HCT116 (cell line): ENCODE measurements around the gene PLXNB3. TPM values are rescaled to one million over a fixed set of nuclear protein-coding genes. Genes with fewer than 3 reads are reported as not detected.

ENCODE experiments used
- ATAC-seq: fragments of 200-7000 bp; cut with Tn5 transposase; 2 replicates; pipeline ENCODE4 v1.9.1; 2020; ENCODE audit warnings: mild to moderate bottlenecking, moderate library complexity
- BruUV-seq: library from RNA; stranded (reverse); fragments of 400-500 nt; replicated peaks from 2 replicates; lab custom pipeline; 2021; lab: Mats Ljungman, UMichigan
- CTCF ChIA-PET: fragments of 300-600 bp; sonication (Branson Sonifier 250); formaldehyde crosslinking; loops from one replicate; lab custom pipeline; 2021; ENCODE audit warnings: antibody characterized with exemption; lab: Charles Lee
- POLR2A ChIA-PET: fragments of 300-600, 350-600 bp; sonication (Branson Sonifier 250); formaldehyde crosslinking; loops from one replicate; lab custom pipeline; 2021; ENCODE audit warnings: antibody characterized with exemption; lab: Charles Lee
- RAD21 ChIA-PET, 2 experiments: fragments of 300-600 bp; sonication (Branson Sonifier 250); formaldehyde crosslinking; loops; one replicate each; lab custom pipeline; 2023; ENCODE audit warnings: low total read pairs in 2 of 2; ENCODE audit not compliant: uncharacterized antibody in 2 of 2, unreplicated experiment in 2 of 2, low non-redundant PET in 1 of 2; lab: Charles Lee
- DNase-seq: peaks from one replicate; pipeline ENCODE4 v3.0.0-alpha.2; 2010; ENCODE audit warnings: low read depth, low spot score
- H2AFZ ChIP-seq: fragments of 200-600 bp; shearing (Covaris generic), sonication (generic); 2 replicates; pipeline ENCODE4 v1.6.1; 2017; ENCODE audit warnings: low read depth, mixed run types, mixed read lengths, antibody characterized with exemption, low read length; ENCODE audit not compliant: poor library complexity, severe bottlenecking
- H3K27ac ChIP-seq: 2 replicates; pipeline ENCODE4 v1.5.1; 2012; ENCODE audit warnings: low read depth, low read length
- H3K27me3 ChIP-seq: fragments of 200-600 bp; sonication (generic); 2 replicates; pipeline ENCODE4 v1.6.1; 2016; ENCODE audit warnings: mixed run types, low read length, mixed read lengths; ENCODE audit not compliant: insufficient read depth
- H3K36me3 ChIP-seq, 2 experiments: fragments of 200-500 bp in 1 of 2; fragments of 200-600 bp in 1 of 2; sonication (Bioruptor generic) in 1 of 2; sonication (generic) in 1 of 2; 2 replicates each; pipeline versions ENCODE4 v1.5.1 to v1.6.1; 2014 to 2016; ENCODE audit warnings: low read length in 2 of 2, inconsistent platforms in 1 of 2, mixed read lengths in 1 of 2, mixed run types in 1 of 2; ENCODE audit not compliant: insufficient read depth in 2 of 2, control insufficient read depth in 1 of 2
- H3K4me1 ChIP-seq, 2 experiments: fragments of 200-600 bp in 1 of 2; sonication (generic) in 1 of 2; 2 replicates each; pipeline versions ENCODE4 v1.5.1 to v1.6.1; 2012 to 2017; ENCODE audit warnings: low read length in 2 of 2, inconsistent platforms in 1 of 2, mild to moderate bottlenecking in 1 of 2, mixed read lengths in 1 of 2, mixed run types in 1 of 2, moderate library complexity in 1 of 2; ENCODE audit not compliant: insufficient read depth in 2 of 2, control insufficient read depth in 1 of 2
- H3K4me2 ChIP-seq: fragments of 200-600 bp; sonication (generic); 2 replicates; pipeline ENCODE4 v1.6.1; 2017; ENCODE audit warnings: mixed run types, low read length, mixed read lengths
- H3K4me3 ChIP-seq, 2 experiments: fragments of 200-600 bp in 1 of 2; sonication (generic) in 1 of 2; replicated peaks in 1 of 2; 2 replicates each; pipeline ENCODE4 v1.5.1; 2011 to 2016; ENCODE audit warnings: low read length in 2 of 2, control low read depth in 1 of 2, low read depth in 1 of 2, mild to moderate bottlenecking in 1 of 2, mixed read lengths in 1 of 2, mixed run types in 1 of 2
- H3K79me2 ChIP-seq: fragments of 200-600 bp; sonication (generic); 2 replicates; pipeline ENCODE4 v1.6.1; 2017; ENCODE audit warnings: mild to moderate bottlenecking, mixed run types, low read length, moderate library complexity, mixed read lengths; ENCODE audit not compliant: insufficient read depth
- H3K9ac ChIP-seq: fragments of 200-600 bp; sonication (generic); 2 replicates; pipeline ENCODE4 v1.6.1; 2016; ENCODE audit warnings: low read length, mixed read lengths
- H3K9me2 ChIP-seq: fragments of 200-600 bp; sonication (generic), shearing (Covaris generic); 2 replicates; pipeline ENCODE4 v1.6.1; 2017; ENCODE audit warnings: mixed run types, mild to moderate bottlenecking, moderate library complexity; ENCODE audit not compliant: insufficient read depth
- H3K9me3 ChIP-seq, 2 experiments: fragments of 200-500 bp in 1 of 2; fragments of 200-600 bp in 1 of 2; sonication (Bioruptor generic) in 1 of 2; sonication (generic) in 1 of 2; 2 replicates each; pipeline ENCODE4 v1.6.1; 2014 to 2017; ENCODE audit warnings: low read length in 2 of 2, mixed read lengths in 2 of 2, inconsistent platforms in 1 of 2, low read depth in 1 of 2, mild to moderate bottlenecking in 1 of 2, mixed run types in 1 of 2, moderate library complexity in 1 of 2; ENCODE audit not compliant: control insufficient read depth in 1 of 2, insufficient read depth in 1 of 2
- H4K20me1 ChIP-seq: fragments of 200-600 bp; sonication (generic), shearing (Covaris generic); 2 replicates; pipeline ENCODE4 v1.6.1; 2017; ENCODE audit warnings: mixed run types, mild to moderate bottlenecking, moderate library complexity; ENCODE audit not compliant: insufficient read depth
- ELF1 ChIP-seq: IDR thresholded peaks from 2 replicates; pipeline ENCODE4 v1.6.1; 2012; ENCODE audit warnings: low read depth, borderline replicate concordance
- EZH2 ChIP-seq: fragments of 200-600 bp; sonication (generic); IDR thresholded peaks from 2 replicates; pipeline ENCODE4 v1.6.1; 2017; ENCODE audit warnings: antibody characterized with exemption, mixed run types
- EZH2phosphoT487 ChIP-seq: fragments of 200-600 bp; IDR thresholded peaks from 2 replicates; pipeline ENCODE4 v1.6.1; 2018; ENCODE audit warnings: antibody characterized with exemption, borderline replicate concordance
- FOSL1 ChIP-seq: IDR thresholded peaks from 2 replicates; pipeline ENCODE4 v1.6.1; 2012; ENCODE audit warnings: low read depth
- JUND ChIP-seq: IDR thresholded peaks from 2 replicates; pipeline ENCODE4 v1.6.1; 2012
- POLR2A ChIP-seq: IDR thresholded peaks from 2 replicates; pipeline ENCODE4 v1.7.0; 2011; ENCODE audit warnings: borderline replicate concordance; ENCODE audit not compliant: insufficient read depth, insufficient read length; ENCODE audit errors: extremely low read depth
- POLR2AphosphoS5 ChIP-seq: IDR thresholded peaks from 2 replicates; pipeline ENCODE4 v1.6.1; 2011; ENCODE audit warnings: mild to moderate bottlenecking, low read depth, low read length, moderate library complexity
- RAD21 ChIP-seq: IDR thresholded peaks from 2 replicates; pipeline ENCODE4 v1.6.1; 2012; ENCODE audit warnings: low read depth, mild to moderate bottlenecking
- SIN3A ChIP-seq: IDR thresholded peaks from 2 replicates; pipeline ENCODE4 v1.6.1; 2012; ENCODE audit warnings: low read depth
- SP1 ChIP-seq: IDR thresholded peaks from 2 replicates; pipeline ENCODE4 v1.6.1; 2012; ENCODE audit warnings: low read depth
- SRF ChIP-seq: IDR thresholded peaks from 2 replicates; pipeline ENCODE4 v1.6.1; 2012; ENCODE audit warnings: low read depth
- TCF7L2 ChIP-seq: IDR thresholded peaks from 2 replicates; pipeline ENCODE4 v1.7.0; 2011; ENCODE audit warnings: borderline replicate concordance, inconsistent platforms; ENCODE audit not compliant: insufficient read depth, insufficient read length; ENCODE audit errors: extremely low read depth
- YY1 ChIP-seq: IDR thresholded peaks from 2 replicates; pipeline ENCODE4 v1.6.1; 2011; ENCODE audit warnings: low read length, low read depth, moderate library complexity, mild to moderate bottlenecking; ENCODE audit not compliant: insufficient replicate concordance; ENCODE audit errors: extremely low read depth
- ZFX ChIP-seq: fragments of 450-650 bp; IDR thresholded peaks from 2 replicates; pipeline ENCODE4 v1.6.1; 2017
- ZNF274 ChIP-seq: fragments of 200-500 bp; sonication (Bioruptor generic); IDR thresholded peaks from 2 replicates; pipeline ENCODE4 v1.6.1; 2014; ENCODE audit warnings: mild to moderate bottlenecking, low read depth, low read length, inconsistent platforms
- intact Hi-C: fragments of 100-400 bp; cut with micrococcal nuclease; formaldehyde crosslinking; loops from 2 replicates; pipeline ENCODE4 v1.10.0; 2022
- total RNA-seq: library from RNA; stranded (reverse); gene quantifications from one replicate; pipeline ENCODE4 v1.2.1, GENCODE V29; 2021; ENCODE audit not compliant: unreplicated experiment
- TF ChIP-seq, protein P1 (sequence below), 3 experiments: fragments of 200-600 bp in 1 of 3; sonication (generic) in 1 of 3; IDR thresholded peaks in 2 of 3; conservative IDR thresholded peaks in 1 of 3; 2 replicates each; pipeline ENCODE4 v1.5.1; 2012 to 2017; ENCODE audit warnings: low read depth in 2 of 3, low read length in 2 of 3, antibody characterized with exemption in 1 of 3, borderline replicate concordance in 1 of 3, control low read depth in 1 of 3, mild to moderate bottlenecking in 1 of 3, mixed read lengths in 1 of 3, mixed run types in 1 of 3, moderate library complexity in 1 of 3; ENCODE audit not compliant: insufficient read depth in 1 of 3
- TF ChIP-seq, protein P2 (sequence below): IDR thresholded peaks from 2 replicates; pipeline ENCODE4 v1.6.1; 2012

Gene PLXNB3
- total RNA-seq, 1 experiment from 2014 or later, result 4.8 TPM

GRCh38 chrX:153812220-153812619 is 48.2 kb downstream of the PLXNB3 start:
- no peaks in the 10 kb centered on the region for H3K79me2 ChIP-seq
- H3K9me2 ChIP-seq, result no peaks in the 10 kb centered on the region
- no peaks in the 10 kb centered on the region for H3K4me1 ChIP-seq
- TF ChIP-seq ZNF274, result no peak
- TF ChIP-seq, protein P1, sequence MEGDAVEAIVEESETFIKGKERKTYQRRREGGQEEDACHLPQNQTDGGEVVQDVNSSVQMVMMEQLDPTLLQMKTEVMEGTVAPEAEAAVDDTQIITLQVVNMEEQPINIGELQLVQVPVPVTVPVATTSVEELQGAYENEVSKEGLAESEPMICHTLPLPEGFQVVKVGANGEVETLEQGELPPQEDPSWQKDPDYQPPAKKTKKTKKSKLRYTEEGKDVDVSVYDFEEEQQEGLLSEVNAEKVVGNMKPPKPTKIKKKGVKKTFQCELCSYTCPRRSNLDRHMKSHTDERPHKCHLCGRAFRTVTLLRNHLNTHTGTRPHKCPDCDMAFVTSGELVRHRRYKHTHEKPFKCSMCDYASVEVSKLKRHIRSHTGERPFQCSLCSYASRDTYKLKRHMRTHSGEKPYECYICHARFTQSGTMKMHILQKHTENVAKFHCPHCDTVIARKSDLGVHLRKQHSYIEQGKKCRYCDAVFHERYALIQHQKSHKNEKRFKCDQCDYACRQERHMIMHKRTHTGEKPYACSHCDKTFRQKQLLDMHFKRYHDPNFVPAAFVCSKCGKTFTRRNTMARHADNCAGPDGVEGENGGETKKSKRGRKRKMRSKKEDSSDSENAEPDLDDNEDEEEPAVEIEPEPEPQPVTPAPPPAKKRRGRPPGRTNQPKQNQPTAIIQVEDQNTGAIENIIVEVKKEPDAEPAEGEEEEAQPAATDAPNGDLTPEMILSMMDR (IDR thresholded peaks at IDR 0.05 in 2 of 3, conservative IDR thresholded peaks at IDR 0.05 in 1 of 3; ENCODE audit: borderline replicate concordance in 1 of 3, insufficient read depth in 1 of 3, low read depth in 2 of 3, low read length in 2 of 3), result no peak
- TF ChIP-seq YY1, result no peak
- TF ChIP-seq TCF7L2, result no peak
- TF ChIP-seq RAD21, result no peak
- TF ChIP-seq EZH2phosphoT487, result no peak
- TF ChIP-seq SRF, result no peak
- no peak for TF ChIP-seq POLR2A
- TF ChIP-seq FOSL1, result no peak
- no peaks in the 10 kb centered on the region for H4K20me1 ChIP-seq
- H3K27ac ChIP-seq, result no peak overlapping the region
- POLR2A ChIA-PET, result no interaction called here
- ATAC-seq (no peak), DNase-seq (no peak)
- H3K36me3 ChIP-seq, result no peaks in the 10 kb centered on the region
- no TSS peak for BruUV-seq
- no peak overlapping the region for H3K4me2 ChIP-seq
- no peaks in the 10 kb centered on the region for H3K27me3 ChIP-seq
- H3K9me3 ChIP-seq, result no peaks in the 10 kb centered on the region
- intact Hi-C loops, result no loop called here
- H3K9ac ChIP-seq, result no peak overlapping the region
- RAD21 ChIA-PET, result no interaction called here
- H3K4me3 ChIP-seq, result no peak overlapping the region
- H2AFZ ChIP-seq, result no peak overlapping the region
- CTCF ChIA-PET, result no interaction called here

DNA sequence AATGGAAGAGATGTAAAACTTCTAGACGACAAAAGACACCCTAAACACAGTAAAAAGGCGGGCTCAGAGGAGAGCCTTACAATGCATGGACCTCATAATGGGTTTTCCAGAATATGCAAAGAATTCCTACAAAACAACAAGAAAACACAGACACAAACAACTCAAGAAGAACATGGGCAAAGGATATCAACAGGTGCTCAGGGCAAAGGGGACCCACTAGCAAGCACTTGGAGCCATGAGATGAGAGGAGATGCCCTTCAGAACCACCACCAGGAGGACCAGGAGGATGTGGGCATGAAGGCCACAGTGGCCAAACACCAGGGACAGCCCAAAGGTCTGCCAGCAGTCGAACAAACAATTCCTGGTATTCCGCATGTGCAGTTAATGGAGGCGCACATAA is 49.1 kb downstream of the PLXNB3 start:
- no peaks in the 10 kb centered on the region for H4K20me1 ChIP-seq
- H3K27ac ChIP-seq, result no peak overlapping the region
- no peaks in the 10 kb centered on the region for H3K27me3 ChIP-seq
- DNase-seq, result no peak
- no peaks in the 10 kb centered on the region for H3K9me2 ChIP-seq
- H3K79me2 ChIP-seq, result no peaks in the 10 kb centered on the region
- no peak overlapping the region for H2AFZ ChIP-seq
- RAD21 ChIA-PET, result no interaction called here
- no peaks in the 10 kb centered on the region for H3K9me3 ChIP-seq
- ATAC-seq, result no peak
- no TSS peak for BruUV-seq
- H3K4me3 ChIP-seq, result no peak overlapping the region
- intact Hi-C loops, result no loop called here
- CTCF ChIA-PET, result no interaction called here
- no peak for TF ChIP-seq JUND
- no peak for TF ChIP-seq TCF7L2
- TF ChIP-seq EZH2phosphoT487, result no peak
- TF ChIP-seq, protein P1 (IDR thresholded peaks at IDR 0.05 in 2 of 3, conservative IDR thresholded peaks at IDR 0.05 in 1 of 3; ENCODE audit: borderline replicate concordance in 1 of 3, insufficient read depth in 1 of 3, low read depth in 2 of 3, low read length in 2 of 3), result no peak
- no peak for TF ChIP-seq ZFX
- TF ChIP-seq SIN3A, result no peak
- no peak for TF ChIP-seq ELF1
- no peak for TF ChIP-seq EZH2
- TF ChIP-seq SP1, result no peak
- no peak for TF ChIP-seq RAD21
- TF ChIP-seq SRF, result no peak
- TF ChIP-seq POLR2AphosphoS5, result no peak
- no peak for TF ChIP-seq ZNF274
- TF ChIP-seq, protein P2, sequence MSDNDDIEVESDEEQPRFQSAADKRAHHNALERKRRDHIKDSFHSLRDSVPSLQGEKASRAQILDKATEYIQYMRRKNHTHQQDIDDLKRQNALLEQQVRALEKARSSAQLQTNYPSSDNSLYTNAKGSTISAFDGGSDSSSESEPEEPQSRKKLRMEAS, result no peak
- no peaks in the 10 kb centered on the region for H3K36me3 ChIP-seq
- POLR2A ChIA-PET, result no interaction called here
- no peak overlapping the region for H3K4me2 ChIP-seq
- no peak overlapping the region for H3K9ac ChIP-seq
- no peaks in the 10 kb centered on the region for H3K4me1 ChIP-seq
